ENCODE results near the gene SLC39A10. TPM values are rescaled to one million over a fixed set of nuclear protein-coding genes. Genes with fewer than 3 reads are reported as not detected.

Gene SLC39A10
- total and polyA plus RNA-seq, 4 donors = 5.7 to 28.4 (median 18.2) TPM

DNA sequence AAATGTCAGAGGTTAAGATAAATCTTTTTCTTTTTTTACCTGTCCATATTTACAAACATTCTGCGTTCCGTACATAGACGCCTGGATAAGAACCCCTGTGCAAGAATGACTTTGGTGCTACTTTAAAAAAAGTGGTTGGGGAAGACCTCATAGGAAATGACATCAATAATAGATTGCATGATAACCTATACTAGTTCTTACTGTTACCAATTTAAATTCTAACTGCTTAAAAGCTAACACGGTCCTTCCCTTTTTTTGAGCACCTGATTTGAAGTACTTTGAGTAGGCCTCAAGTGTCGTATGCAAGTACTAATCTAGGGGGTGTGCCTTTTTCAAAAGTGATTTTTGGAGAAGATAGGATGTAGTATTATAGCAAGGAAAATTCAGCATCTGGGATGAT, 2.1 kb downstream of the SLC39A10 start:
- WGBS, 2 donors = 28 to 33% methylated on average over 5 of the region's 5 CpGs
- H3K27ac ChIP-seq (ENCODE audit: low read depth in 1 of 2, low read length in 1 of 2) = peak overlapping the region in 1 of 2 donors; percentile 56
- H3K9ac ChIP-seq (ENCODE audit: insufficient read depth in 1 of 2, low read length in 2 of 2) = no peak overlapping the region

DNA sequence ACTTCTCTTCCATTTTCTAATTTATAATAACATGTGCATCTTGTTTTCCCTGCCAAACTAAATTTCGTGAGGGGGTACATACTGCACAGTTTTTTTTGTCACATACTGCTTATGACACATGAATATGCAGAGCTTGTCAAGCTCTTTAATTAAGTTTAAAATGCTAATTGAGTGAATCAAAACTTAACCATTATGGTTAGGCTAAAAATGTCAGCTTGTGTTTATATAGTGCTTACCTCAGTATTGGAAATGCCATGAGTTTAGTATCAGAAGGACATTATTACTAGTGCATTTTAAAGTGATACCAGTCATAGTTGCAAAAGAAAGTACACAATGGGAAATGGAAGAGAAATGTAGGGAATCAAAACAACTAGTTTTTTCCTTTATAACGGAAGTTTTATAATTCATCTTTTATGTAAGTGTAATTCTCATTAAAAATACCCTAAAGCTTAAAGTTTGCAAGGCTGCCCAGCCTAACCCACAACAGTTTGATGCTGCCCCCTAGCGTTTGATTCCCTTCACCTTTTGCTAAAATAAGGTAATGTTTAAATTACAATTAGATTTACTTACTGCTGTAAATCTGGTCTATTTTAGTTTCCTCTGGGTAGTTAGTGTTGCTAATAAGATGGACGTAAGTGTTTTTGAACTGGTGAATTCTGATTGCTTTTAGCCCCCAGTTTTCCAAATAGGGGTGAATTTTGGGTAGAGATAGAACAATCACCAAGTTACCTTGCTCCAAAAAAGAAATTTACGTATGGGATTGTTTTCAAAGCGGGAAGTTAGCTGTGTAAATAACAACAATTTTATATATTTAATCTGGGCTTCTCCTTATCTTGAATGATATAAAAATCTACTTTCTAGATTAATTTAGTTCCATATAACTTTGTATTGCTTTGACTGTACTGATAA, 3.2 kb downstream of the SLC39A10 start:
- H3K9ac ChIP-seq (ENCODE audit: insufficient read depth in 1 of 2, low read length in 2 of 2) = no peak overlapping the region
- TF ChIP-seq, protein P1, sequence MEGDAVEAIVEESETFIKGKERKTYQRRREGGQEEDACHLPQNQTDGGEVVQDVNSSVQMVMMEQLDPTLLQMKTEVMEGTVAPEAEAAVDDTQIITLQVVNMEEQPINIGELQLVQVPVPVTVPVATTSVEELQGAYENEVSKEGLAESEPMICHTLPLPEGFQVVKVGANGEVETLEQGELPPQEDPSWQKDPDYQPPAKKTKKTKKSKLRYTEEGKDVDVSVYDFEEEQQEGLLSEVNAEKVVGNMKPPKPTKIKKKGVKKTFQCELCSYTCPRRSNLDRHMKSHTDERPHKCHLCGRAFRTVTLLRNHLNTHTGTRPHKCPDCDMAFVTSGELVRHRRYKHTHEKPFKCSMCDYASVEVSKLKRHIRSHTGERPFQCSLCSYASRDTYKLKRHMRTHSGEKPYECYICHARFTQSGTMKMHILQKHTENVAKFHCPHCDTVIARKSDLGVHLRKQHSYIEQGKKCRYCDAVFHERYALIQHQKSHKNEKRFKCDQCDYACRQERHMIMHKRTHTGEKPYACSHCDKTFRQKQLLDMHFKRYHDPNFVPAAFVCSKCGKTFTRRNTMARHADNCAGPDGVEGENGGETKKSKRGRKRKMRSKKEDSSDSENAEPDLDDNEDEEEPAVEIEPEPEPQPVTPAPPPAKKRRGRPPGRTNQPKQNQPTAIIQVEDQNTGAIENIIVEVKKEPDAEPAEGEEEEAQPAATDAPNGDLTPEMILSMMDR (IDR thresholded peaks at IDR 0.05; ENCODE audit: control extremely low read depth, extremely low read depth) = peak; percentile 80
- no peak for ATAC-seq (ENCODE audit: insufficient read depth, low FRiP score)
- whole genome bisulfite sequencing, 2 donors = 39 to 42% methylated on average over 6 of the region's 6 CpGs
- peak; percentile 71 to 89 (median 85) for DNase-seq
- peaks cover 0 to 18% (median 6%) of the 10 kb centered on the region in 5 donors for H3K4me1 ChIP-seq (ENCODE audit: control insufficient read depth in 5 of 5, insufficient read depth in 5 of 5, low read length in 5 of 5)
- no peaks in the 10 kb centered on the region for H3K36me3 ChIP-seq (ENCODE audit: control insufficient read depth in 4 of 4, insufficient read depth in 4 of 4, low read length in 4 of 4)
- H3K27me3 ChIP-seq (ENCODE audit: control insufficient read depth in 3 of 3, insufficient read depth in 3 of 3, low read length in 2 of 3) = no peaks in the 10 kb centered on the region
- no peak overlapping the region for H3K27ac ChIP-seq (ENCODE audit: low read depth in 1 of 2, low read length in 1 of 2)
- H3K9me3 ChIP-seq (ENCODE audit: control insufficient read depth in 4 of 4, insufficient read depth in 3 of 4, low read length in 3 of 4) = no peaks in the 10 kb centered on the region
- H3K4me3 ChIP-seq = no peak overlapping the region

More for the DNA sequence above, 2.1 kb downstream of the SLC39A10 start:
- no peaks in the 10 kb centered on the region for H3K27me3 ChIP-seq (ENCODE audit: control insufficient read depth in 3 of 3, insufficient read depth in 3 of 3, low read length in 2 of 3)
- no peak overlapping the region for H3K4me3 ChIP-seq
- TF ChIP-seq, protein P1 (IDR thresholded peaks at IDR 0.05; ENCODE audit: control extremely low read depth, extremely low read depth) = no peak
- no peaks in the 10 kb centered on the region for H3K9me3 ChIP-seq (ENCODE audit: control insufficient read depth in 4 of 4, insufficient read depth in 3 of 4, low read length in 3 of 4)
- no peak for ATAC-seq (ENCODE audit: insufficient read depth, low FRiP score)
- no peaks in the 10 kb centered on the region for H3K36me3 ChIP-seq (ENCODE audit: control insufficient read depth in 4 of 4, insufficient read depth in 4 of 4, low read length in 4 of 4)
- peaks cover 0 to 18% (median 6%) of the 10 kb centered on the region in 5 donors for H3K4me1 ChIP-seq (ENCODE audit: control insufficient read depth in 5 of 5, insufficient read depth in 5 of 5, low read length in 5 of 5)
- DNase-seq = peak in 1 of 3 donors; percentile 35

DNA sequence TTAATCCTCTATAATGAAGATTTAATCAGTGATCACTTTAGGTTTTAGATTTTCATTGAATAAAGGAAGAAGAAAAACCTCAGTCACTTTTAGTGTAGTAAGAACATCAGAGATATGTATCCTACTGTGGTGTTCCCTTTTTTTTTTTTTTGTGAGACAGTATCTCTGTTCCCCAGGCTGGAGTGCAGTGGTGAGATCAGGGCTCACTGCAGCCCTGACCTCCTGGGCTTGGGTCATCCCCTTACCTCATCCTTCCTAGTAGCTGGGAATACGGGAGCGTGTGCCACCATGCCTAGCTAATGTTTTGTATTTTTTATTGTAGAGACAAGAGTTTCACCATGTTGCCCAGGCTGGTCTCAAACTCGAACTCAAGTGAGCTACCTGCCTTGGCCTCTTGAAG, 5.1 kb downstream of the SLC39A10 start:
- Histone ChIP-seq H3K9ac (ENCODE audit: insufficient read depth in 1 of 2, low read length in 2 of 2) (no peak overlapping the region), H3K4me1 (ENCODE audit: control insufficient read depth in 5 of 5, insufficient read depth in 5 of 5, low read length in 5 of 5) (peaks cover 3 to 15% (median 5%) of the 10 kb centered on the region in 5 donors), H3K27ac (ENCODE audit: low read depth in 1 of 2, low read length in 1 of 2) (no peak overlapping the region), H3K27me3 (ENCODE audit: control insufficient read depth in 3 of 3, insufficient read depth in 3 of 3, low read length in 2 of 3) (no peaks in the 10 kb centered on the region), H3K36me3 (ENCODE audit: control insufficient read depth in 4 of 4, insufficient read depth in 4 of 4, low read length in 4 of 4) (no peaks in the 10 kb centered on the region), H3K9me3 (ENCODE audit: control insufficient read depth in 4 of 4, insufficient read depth in 3 of 4, low read length in 3 of 4) (no peaks in the 10 kb centered on the region), H3K4me3 (no peak overlapping the region)
- no peak for DNase-seq
- 35 to 37% methylated on average over 3 of the region's 3 CpGs for WGBS, 2 donors
- ATAC-seq (ENCODE audit: insufficient read depth, low FRiP score) = no peak
- TF ChIP-seq, protein P1 (IDR thresholded peaks at IDR 0.05; ENCODE audit: control extremely low read depth, extremely low read depth) = no peak
